Cerebellar nuclear complex (tissue), 1 donor: ENCODE data around the gene ZNF729.
"Not testable (repeated sequence)": the region's sequence is repeated elsewhere in the genome, so short reads cannot be mapped to it uniquely, and the experiment has no call there.

Experiments used
- DNase-seq, 2 experiments: peaks; one replicate each; lab custom pipeline; 2025; lab: John Stamatoyannopoulos, UW

Gene ZNF729

GRCh38 chr19:22286151-22286810 is at the start of gene ZNF729:
TSS of gene ZNF729 (plus strand) at chr19:22286441. CDS start at chr19:22286526, 85 bp downstream.
- DNase-seq = no peak

GRCh38 chr19:22256856-22257255 is 29.4 kb upstream of the ZNF729 start:
- no peak for DNase-seq

- no peak for DNase-seq
Observed at GRCh38 chr19:22257381-22257780, 28.9 kb upstream of the ZNF729 start.

GRCh38 chr19:22257916-22258315 is 28.3 kb upstream of the ZNF729 start:
- no peak for DNase-seq

GRCh38 chr19:22260499-22260898 is 25.7 kb upstream of the ZNF729 start:
- DNase-seq = no peak

- no peak for DNase-seq
Observed at GRCh38 chr19:22261596-22261995, 24.6 kb upstream of the ZNF729 start.

- no peak for DNase-seq
Observed at GRCh38 chr19:22263121-22263520, 23.1 kb upstream of the ZNF729 start.

GRCh38 chr19:22321554-22321953 is 35.3 kb downstream of the ZNF729 start:
- DNase-seq = not testable (repeated sequence)

- no peak for DNase-seq
Observed at GRCh38 chr19:22326219-22326618, 40.0 kb downstream of the ZNF729 start.

GRCh38 chr19:22327321-22327720 is 41.1 kb downstream of the ZNF729 start:
- no peak for DNase-seq

- no peak for DNase-seq
Observed at GRCh38 chr19:22331521-22331920, 45.3 kb downstream of the ZNF729 start.

GRCh38 chr19:22332924-22333323 is 46.7 kb downstream of the ZNF729 start:
- no peak for DNase-seq

- DNase-seq = no peak
Observed at GRCh38 chr19:22335716-22336115, 49.5 kb downstream of the ZNF729 start.

GRCh38 chr19:22354665-22355064 is 68.4 kb downstream of the ZNF729 start:
- no peak for DNase-seq
